Endothelial cell of umbilical vein (primary cell): ENCODE measurements around the gene CNTNAP2. TPM values are rescaled to one million over a fixed set of nuclear protein-coding genes. Genes with fewer than 3 reads are reported as not detected.

Experiments
- BruUV-seq: library from RNA; stranded (reverse); fragments of 400-500 nt; replicated peaks from 2 replicates; lab custom pipeline; 2021; lab: Mats Ljungman, UMichigan
- CTCF ChIA-PET: fragments of 300-600, 350-600 bp; sonication (Branson Sonifier 250); formaldehyde crosslinking; loops from one replicate; lab custom pipeline; 2021; ENCODE audit warnings: antibody characterized with exemption, inconsistent platforms; lab: Charles Lee
- POLR2A ChIA-PET: fragments of 300-600, 350-600 bp; sonication (Branson Sonifier 250); formaldehyde crosslinking; loops from one replicate; lab custom pipeline; 2021; ENCODE audit warnings: antibody characterized with exemption, inconsistent platforms; lab: Charles Lee
- DNase-seq: peaks from one replicate; pipeline ENCODE4 v3.0.0-alpha.2; 2011; ENCODE audit warnings: low read depth, low spot score
- FAIRE-seq: peaks from 2 replicates; lab custom pipeline; 2011; peaks lifted over from hg19 to GRCh38; lab: Jason Lieb, UNC
- H2AFZ ChIP-seq: 2 replicates; pipeline ENCODE4 v1.6.0; 2012; ENCODE audit warnings: low read depth, low read length, control low read depth, inconsistent platforms
- H3K27ac ChIP-seq: 2 replicates; pipeline ENCODE4 v1.5.1; 2011; ENCODE audit warnings: low read depth, mild to moderate bottlenecking, control low read depth, low read length, moderate library complexity; ENCODE audit not compliant: insufficient read depth
- H3K27me3 ChIP-seq, 2 experiments: 2 replicates each; pipeline versions ENCODE4 v1.6.0 to v1.6.1; 2011; ENCODE audit warnings: low read length in 2 of 2, mixed read lengths in 1 of 2; ENCODE audit not compliant: control insufficient read depth in 2 of 2, insufficient read depth in 2 of 2
- H3K36me3 ChIP-seq, 2 experiments: 2 replicates in 1 of 2; 3 replicates in 1 of 2; pipeline ENCODE4 v1.5.1; 2011; ENCODE audit warnings: low read length in 2 of 2, mild to moderate bottlenecking in 1 of 2, moderate library complexity in 1 of 2; ENCODE audit not compliant: control insufficient read depth in 2 of 2, insufficient read depth in 2 of 2; ENCODE audit errors: extremely low read depth in 1 of 2
- H3K4me1 ChIP-seq: 3 replicates; pipeline ENCODE4 v1.5.1; 2011; ENCODE audit warnings: mild to moderate bottlenecking, low read length; ENCODE audit not compliant: control insufficient read depth, insufficient read depth; ENCODE audit errors: extremely low read depth
- H3K4me2 ChIP-seq: 2 replicates; pipeline ENCODE4 v1.6.1; 2011; ENCODE audit warnings: low read length, control low read depth, mixed read lengths; ENCODE audit not compliant: insufficient read depth
- H3K4me3 ChIP-seq, 3 experiments: fragments of 200-600 bp in 1 of 3; sonication (generic), shearing (Covaris generic) in 1 of 3; replicated peaks in 1 of 3; 2 replicates each; pipeline ENCODE4 v1.5.1; 2011 to 2016; ENCODE audit warnings: control low read depth in 3 of 3, low read length in 3 of 3, mild to moderate bottlenecking in 2 of 3, inconsistent platforms in 1 of 3, low read depth in 1 of 3, moderate library complexity in 1 of 3; ENCODE audit not compliant: insufficient read depth in 1 of 3
- H3K79me2 ChIP-seq: 2 replicates; pipeline ENCODE4 v1.6.0; 2012; ENCODE audit warnings: low read length, inconsistent platforms; ENCODE audit not compliant: control insufficient read depth, insufficient read depth
- H3K9ac ChIP-seq: replicated peaks from 2 replicates; pipeline ENCODE3; 2011; ENCODE audit warnings: low read length, control low read depth; ENCODE audit not compliant: insufficient read depth; ENCODE audit errors: extremely low read depth
- H3K9me1 ChIP-seq: replicated peaks from 3 replicates; pipeline ENCODE4 v1.6.0; 2011; ENCODE audit warnings: mild to moderate bottlenecking, low read length; ENCODE audit not compliant: control insufficient read depth, insufficient read depth; ENCODE audit errors: extremely low read depth
- H3K9me3 ChIP-seq: replicated peaks from 2 replicates; pipeline ENCODE4 v1.5.1; 2012; ENCODE audit warnings: low read length, inconsistent platforms; ENCODE audit not compliant: control insufficient read depth, insufficient read depth
- H4K20me1 ChIP-seq: replicated peaks from 2 replicates; pipeline ENCODE3; 2011; ENCODE audit warnings: mild to moderate bottlenecking, low read length; ENCODE audit not compliant: control insufficient read depth, insufficient read depth; ENCODE audit errors: extremely low read depth
- CTCF ChIP-seq, 2 donors: IDR thresholded peaks; 1 replicate in 1 of 2; 2 replicates in 1 of 2; pipeline ENCODE4 v1.5.1; 2011; ENCODE audit warnings: low read length in 2 of 2, mild to moderate bottlenecking in 2 of 2, moderate library complexity in 2 of 2, control low read depth in 1 of 2, inconsistent platforms in 1 of 2, low read depth in 1 of 2; ENCODE audit not compliant: insufficient read depth in 1 of 2; ENCODE audit errors: extremely low read depth in 1 of 2
- EZH2 ChIP-seq: IDR thresholded peaks from 2 replicates; pipeline ENCODE4 v1.6.1; 2012; ENCODE audit warnings: borderline replicate concordance, low read depth, mild to moderate bottlenecking, moderate library complexity, low read length, inconsistent platforms; ENCODE audit not compliant: severe bottlenecking
- FOS ChIP-seq: IDR thresholded peaks from 2 replicates; pipeline ENCODE4 v1.6.1; 2011; ENCODE audit warnings: mild to moderate bottlenecking, low read length, moderate library complexity, borderline replicate concordance; ENCODE audit not compliant: insufficient read depth
- GATA2 ChIP-seq: IDR thresholded peaks from 2 replicates; pipeline ENCODE4 v1.7.0; 2011; ENCODE audit warnings: low read depth, mild to moderate bottlenecking, moderate library complexity, mixed read lengths, low read length; ENCODE audit not compliant: insufficient read length, insufficient read depth
- JUN ChIP-seq: IDR thresholded peaks from 2 replicates; pipeline ENCODE4 v1.6.1; 2011; ENCODE audit warnings: borderline replicate concordance, low read depth; ENCODE audit not compliant: insufficient read length, insufficient read depth
- MAX ChIP-seq: IDR thresholded peaks from 2 replicates; pipeline ENCODE4 v1.6.1; 2011; ENCODE audit not compliant: insufficient read depth, insufficient read length
- MYC ChIP-seq: IDR thresholded peaks from one replicate; pipeline ENCODE4 v1.6.1; 2011; ENCODE audit warnings: mild to moderate bottlenecking, low read depth, low read length
- POLR2A ChIP-seq: IDR thresholded peaks from 2 replicates; pipeline ENCODE4 v1.6.1; 2012; ENCODE audit warnings: low read depth, mild to moderate bottlenecking, control low read depth, low read length
- POLR2AphosphoS5 ChIP-seq: IDR thresholded peaks from 2 replicates; pipeline ENCODE4 v1.6.1; 2012; ENCODE audit warnings: low read depth, mild to moderate bottlenecking, control low read depth, low read length, moderate library complexity; ENCODE audit not compliant: insufficient read depth
- dilution Hi-C: fragments of 300-500 bp; cut with MboI; formaldehyde crosslinking; loops from one replicate; pipeline ENCODE4 v1.15.0; 2019; ENCODE audit warnings: low sequenced_read_pairs; ENCODE audit not compliant: extremely low pct_ligation_motif_present
- intact Hi-C: fragments of 100-400 bp; cut with micrococcal nuclease; formaldehyde crosslinking; loops from one replicate; pipeline ENCODE4 v1.10.0; 2022
- polyA plus RNA-seq, 4 experiments: library from polyadenylated mRNA; depleted of rRNA in 3 of 4; stranded (reverse) in 3 of 4; unstranded in 1 of 4; fragments of >200 nt; gene quantifications; 2 replicates each; pipeline versions ENCODE4 v1.2.1 to v1.2.3, GENCODE V29; 2011 to 2012; ENCODE audit warnings: missing spikeins in 1 of 4
- total RNA-seq: library from RNA; stranded (reverse); gene quantifications from 2 replicates; pipeline ENCODE4 v1.2.3, GENCODE V29; 2021

Gene CNTNAP2
- total and polyA plus RNA-seq, 2 donors (not counting 3 experiments of a cell fraction or from before 2014, with no cell fraction given): not detected

DNA sequence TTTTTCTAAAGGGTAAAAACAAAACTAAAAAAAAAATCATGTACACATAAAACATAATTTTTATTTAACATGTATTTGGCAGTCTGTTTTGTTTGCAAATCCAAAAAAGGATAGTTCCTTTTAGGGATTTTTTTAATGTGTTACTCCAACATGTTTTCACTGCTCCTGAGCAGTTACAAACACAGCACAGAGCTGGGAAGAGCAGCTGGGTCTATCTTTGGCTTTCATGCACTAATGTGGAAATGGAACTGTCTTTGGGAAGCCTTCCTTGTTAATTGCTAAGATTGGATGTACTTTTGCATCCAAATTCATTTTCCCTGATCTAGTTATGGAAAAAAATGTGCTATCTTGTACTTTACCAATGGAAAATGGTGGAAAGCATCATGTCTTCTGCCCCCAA is 1035.1 kb downstream of the CNTNAP2 start:
- H3K27ac ChIP-seq: no peak overlapping the region
- H3K79me2 ChIP-seq: no peaks in the 10 kb centered on the region
- no peaks in the 10 kb centered on the region for H3K36me3 ChIP-seq
- H3K9me3 ChIP-seq: peaks cover 2% of the 10 kb centered on the region
- H3K27me3 ChIP-seq: no peaks in the 10 kb centered on the region
- ChIA-PET POLR2A (no interaction called here), CTCF (no interaction called here)
- dilution Hi-C loops (no loop called here), intact Hi-C loops (no loop called here)
- H3K4me3 ChIP-seq: no peak overlapping the region
- DNase-seq: no peak
- no peaks in the 10 kb centered on the region for H3K4me1 ChIP-seq
- FAIRE-seq: no peak
- TF ChIP-seq FOS: no peak
- TF ChIP-seq MYC: no peak
- no peak for TF ChIP-seq EZH2
- TF ChIP-seq GATA2: no peak
- TF ChIP-seq MAX: no peak
- TF ChIP-seq POLR2A: no peak
- no peak for TF ChIP-seq POLR2AphosphoS5
- no peak for TF ChIP-seq JUN
- TF ChIP-seq CTCF (IDR thresholded peaks at IDR 0.05; ENCODE audit: extremely low read depth in 1 of 2, insufficient read depth in 1 of 2, low read depth in 1 of 2, low read length in 2 of 2): no peak
- H2AFZ ChIP-seq: no peak overlapping the region
- no peak overlapping the region for H3K9ac ChIP-seq
- H3K4me2 ChIP-seq: no peak overlapping the region
- no peaks in the 10 kb centered on the region for H3K9me1 ChIP-seq
- H4K20me1 ChIP-seq: no peaks in the 10 kb centered on the region
- no TSS peak for BruUV-seq
